HPDE6-E6E7 (cell line): ENCODE measurements around the gene PDZD8.
"Not testable (repeated sequence)": the region's sequence is repeated elsewhere in the genome, so short reads cannot be mapped to it uniquely, and the experiment has no call there.

Source experiments
- DNase-seq: peaks from one replicate; pipeline ENCODE4 v3.0.0; 2011; ENCODE audit warnings: missing footprints; ENCODE audit errors: extremely low spot score

The PDZD8 gene

GRCh38 chr10:117255835-117256460 lies 119.3 kb downstream of the PDZD8 start:
- DNase-seq: no peak

- DNase-seq: no peak
Measured at GRCh38 chr10:117254774-117255735, 120.2 kb downstream of the PDZD8 start.

DNA sequence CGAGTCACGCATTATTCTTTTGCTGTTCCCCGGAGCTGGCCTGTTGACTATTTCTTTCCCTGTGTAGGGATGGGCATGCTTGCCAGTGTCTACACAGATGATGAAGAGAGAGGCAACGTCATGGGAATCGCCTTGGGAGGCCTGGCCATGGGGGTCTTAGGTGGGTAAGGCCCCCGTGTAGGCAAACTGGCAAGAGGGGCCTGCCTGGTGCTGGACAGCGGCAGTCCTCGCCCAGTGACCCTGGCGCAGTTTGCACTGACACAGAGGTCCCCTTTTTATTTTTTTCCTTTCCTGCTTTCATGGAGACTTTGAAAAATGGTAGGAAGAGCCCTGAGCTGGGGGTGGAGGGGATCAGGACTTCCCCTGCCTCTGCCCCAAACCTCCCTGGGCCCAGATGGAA lies 120.9 kb downstream of the PDZD8 start:
- no peak for DNase-seq

GRCh38 chr10:117253908-117254307 lies 121.3 kb downstream of the PDZD8 start:
- DNase-seq: no peak

DNA sequence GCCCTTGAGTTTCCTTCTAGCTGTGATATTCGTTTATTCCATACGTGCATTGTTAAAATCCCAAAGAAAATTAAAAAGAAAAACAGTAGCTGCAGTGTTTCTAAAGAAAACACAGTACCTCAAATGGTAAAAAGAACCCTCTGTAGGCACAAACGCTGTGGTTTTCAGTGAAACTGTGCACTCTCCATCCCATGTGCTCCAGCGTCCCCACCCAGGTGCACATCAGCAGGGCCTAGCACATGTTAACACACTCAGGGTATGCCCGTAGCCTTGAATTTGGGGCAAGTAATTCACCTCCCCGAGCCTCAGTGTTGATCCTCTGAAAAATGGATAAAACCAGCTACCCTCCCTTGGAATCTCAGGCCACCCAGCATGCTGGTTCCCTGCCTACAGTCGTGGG lies 124.8 kb downstream of the PDZD8 start:
- no peak for DNase-seq

DNA sequence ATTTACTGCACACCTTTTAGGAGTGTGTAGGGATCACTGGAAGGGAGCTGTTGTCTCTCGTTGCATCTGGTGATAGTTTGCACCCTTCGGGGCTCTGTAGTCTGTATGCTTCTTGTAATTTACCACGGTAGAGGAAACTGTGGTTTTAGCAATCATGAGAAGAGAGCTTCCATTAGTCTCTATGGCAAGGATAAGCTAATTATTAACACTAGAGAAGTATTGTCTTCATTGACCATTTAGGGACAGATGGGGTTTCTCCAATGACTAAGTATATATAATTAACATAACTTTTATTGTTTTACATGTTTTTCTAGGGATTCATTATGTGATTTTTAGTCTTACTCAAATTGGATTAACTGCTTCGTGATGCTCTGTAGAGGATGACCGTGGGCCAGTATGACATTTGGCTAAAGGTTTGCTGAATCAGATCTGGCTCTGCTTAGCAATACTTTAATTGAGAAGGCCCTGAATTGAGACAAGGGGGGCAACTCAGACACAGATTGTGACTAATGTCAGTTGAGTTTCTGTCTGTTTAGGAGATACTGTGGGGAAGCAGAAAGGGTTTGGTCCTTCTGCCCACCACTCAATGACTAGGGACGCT lies 125.6 kb downstream of the PDZD8 start:
- no peak for DNase-seq

- DNase-seq: no peak
Measured at GRCh38 chr10:117248750-117249465, 126.3 kb downstream of the PDZD8 start.

GRCh38 chr10:117246997-117247671 lies 128.1 kb downstream of the PDZD8 start:
- DNase-seq: no peak

GRCh38 chr10:117242463-117242832 lies 132.8 kb downstream of the PDZD8 start:
- DNase-seq: no peak

DNA sequence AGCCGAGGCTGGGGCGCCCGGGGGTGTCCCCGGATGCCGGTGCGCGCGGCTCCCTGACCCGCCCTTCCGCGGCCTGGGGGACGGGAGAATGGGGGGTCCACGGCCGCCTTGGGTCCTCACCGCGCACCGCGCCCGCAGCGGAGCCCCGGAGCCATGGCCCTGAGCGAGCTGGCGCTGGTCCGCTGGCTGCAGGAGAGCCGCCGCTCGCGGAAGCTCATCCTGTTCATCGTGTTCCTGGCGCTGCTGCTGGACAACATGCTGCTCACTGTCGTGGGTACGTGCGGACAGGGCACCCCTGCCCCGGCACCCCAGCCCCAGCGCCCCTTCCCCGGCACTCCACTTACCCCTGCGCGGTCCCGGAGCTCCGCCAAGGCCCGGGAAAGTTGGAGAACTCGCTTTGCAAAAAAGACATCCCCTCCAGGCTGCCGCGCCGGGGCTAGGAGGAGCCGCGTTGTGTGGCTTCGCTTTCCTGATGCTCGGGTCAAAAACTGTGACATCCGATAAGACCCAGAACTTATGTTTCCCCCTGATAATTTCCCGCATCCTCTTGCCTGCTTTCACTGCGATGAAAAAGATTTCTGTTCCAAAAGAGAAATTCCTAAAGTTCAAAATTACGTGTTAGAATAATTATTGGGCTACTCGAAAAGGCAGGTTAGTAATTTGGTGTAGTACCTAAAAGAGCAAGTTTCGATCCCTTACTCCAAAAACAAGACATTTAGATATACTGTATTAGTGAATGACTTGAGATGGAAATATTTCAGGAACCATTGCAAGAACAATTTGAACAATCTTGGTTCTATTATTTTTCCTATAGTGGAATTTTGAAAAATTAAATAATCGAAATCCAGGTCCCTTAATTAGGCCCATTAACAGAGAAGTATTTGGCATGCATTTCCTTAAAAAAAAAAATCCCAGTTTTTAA lies 133.4 kb downstream of the PDZD8 start:
- DNase-seq: no peak

- no peak for DNase-seq
Measured at GRCh38 chr10:117240621-117241529, 134.4 kb downstream of the PDZD8 start, which contains the start of gene SLC18A2. SLC18A2 (plus strand) TSS chr10:117241114; CDS start chr10:117241694, 580 bp downstream.

- DNase-seq: no peak
Measured at GRCh38 chr10:117239721-117240620, 135.3 kb downstream of the PDZD8 start.

- DNase-seq: no peak
Measured at GRCh38 chr10:117239051-117239450, 136.2 kb downstream of the PDZD8 start.

- DNase-seq: no peak
Measured at GRCh38 chr10:117237401-117237991, 137.7 kb downstream of the PDZD8 start.

DNA sequence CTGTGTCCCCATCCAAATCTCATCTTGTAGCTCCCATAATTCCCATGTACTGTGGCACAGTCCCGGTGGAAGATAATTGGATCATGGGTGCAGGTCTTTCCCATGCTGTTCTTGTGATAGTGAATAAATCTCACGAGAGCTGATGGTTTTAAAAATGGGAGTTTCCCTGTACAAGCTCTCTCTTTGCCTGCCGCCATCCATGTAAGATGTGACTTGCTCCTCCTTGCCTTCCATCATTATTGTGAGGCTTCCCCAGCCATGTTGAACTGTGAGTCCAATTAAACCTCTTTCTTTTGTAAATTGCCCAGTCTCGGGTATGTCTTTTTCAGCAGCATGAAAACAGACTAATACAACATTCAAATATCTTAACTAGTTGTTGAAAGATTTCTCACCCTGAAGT lies 145.1 kb downstream of the PDZD8 start:
- not testable (repeated sequence) for DNase-seq

- DNase-seq: no peak
Measured at GRCh38 chr10:117228210-117228609, 147.0 kb downstream of the PDZD8 start.
